Natural killer cell (primary cell): Measurements from ENCODE around the gene KREMEN2. TPM values are rescaled to one million over a fixed set of nuclear protein-coding genes. Genes with fewer than 3 reads are reported as not detected.

Experiments
- ATAC-seq, 3 donors: fragments of 150-1000 bp in 2 of 3; fragments of 200-7000 bp in 1 of 3; cut with Tn5 transposase; 1 replicate in 1 of 3; 2 replicates in 2 of 3; pipeline ENCODE4 v1.10.0; 2021; ENCODE audit warnings: mild to moderate bottlenecking in 2 of 3, moderate library complexity in 2 of 3
- DNase-seq, 2 donors: peaks; one replicate each; pipeline versions ENCODE4 v3.0.0 to v3.0.0-alpha.2; 2013 to 2021; ENCODE audit warnings: mixed read lengths in 1 of 2
- H3K27ac ChIP-seq: one replicate; pipeline ENCODE4 v1.5.1; 2013; ENCODE audit warnings: mild to moderate bottlenecking, low read length
- H3K27me3 ChIP-seq: one replicate; pipeline ENCODE4 v1.6.1; 2013; ENCODE audit warnings: low read length; ENCODE audit not compliant: control insufficient read depth, insufficient read depth
- H3K36me3 ChIP-seq: one replicate; pipeline ENCODE4 v1.6.1; 2013; ENCODE audit warnings: low read length; ENCODE audit not compliant: control insufficient read depth, insufficient read depth
- H3K4me1 ChIP-seq: one replicate; pipeline ENCODE4 v1.6.1; 2013; ENCODE audit warnings: low read length; ENCODE audit not compliant: control insufficient read depth, insufficient read depth
- H3K4me3 ChIP-seq: one replicate; pipeline ENCODE4 v1.5.1; 2013; ENCODE audit warnings: low read length
- H3K9me3 ChIP-seq: one replicate; pipeline ENCODE4 v1.6.1; 2013; ENCODE audit warnings: low read length; ENCODE audit not compliant: control insufficient read depth, insufficient read depth
- H3K27ac Mint-ChIP-seq, 2 donors: one replicate each; pipeline ENCODE4 v1.8.0; 2022; ENCODE audit warnings: mild to moderate bottlenecking in 2 of 2, mixed read lengths in 2 of 2, moderate library complexity in 1 of 2
- H3K27me3 Mint-ChIP-seq, 2 donors: one replicate each; pipeline ENCODE4 v1.8.0; 2022; ENCODE audit warnings: low read depth in 2 of 2, mixed read lengths in 2 of 2
- H3K36me3 Mint-ChIP-seq: one replicate; pipeline ENCODE4 v1.8.0; 2022; ENCODE audit warnings: mixed read lengths
- H3K4me1 Mint-ChIP-seq, 2 donors: one replicate each; pipeline ENCODE4 v1.8.0; 2022; ENCODE audit warnings: mixed read lengths in 2 of 2
- H3K4me3 Mint-ChIP-seq: one replicate; pipeline ENCODE4 v1.8.0; 2022; ENCODE audit warnings: mild to moderate bottlenecking, moderate library complexity, mixed read lengths
- H3K9me3 Mint-ChIP-seq, 2 donors: one replicate each; pipeline ENCODE4 v1.8.0; 2022; ENCODE audit warnings: mixed read lengths in 2 of 2
- WGBS: methylation state at CpG from one replicate; pipeline ENCODE4 v1.1.7; 2013; ENCODE audit warnings: missing lambda C conversion rate; ENCODE audit not compliant: insufficient coverage; 5-methylcytosine and 5-hydroxymethylcytosine counted together
- intact Hi-C: fragments of 100-400 bp; cut with micrococcal nuclease; formaldehyde crosslinking; loops from one replicate; pipeline ENCODE4 v1.14.2; 2022
- total RNA-seq, 4 donors: library from RNA; stranded (reverse); fragments of 120-200 nt in 1 of 4; gene quantifications; one replicate each; pipeline versions ENCODE4 v1.2.3 to v1.2.4, GENCODE V29; 2013 to 2022
- TF ChIP-seq, protein P1 (sequence below): fragments of 200-600 bp; IDR thresholded peaks from one replicate; pipeline ENCODE4 v1.8.0; 2022; ENCODE audit warnings: antibody characterized with exemption

Gene KREMEN2, protein sequence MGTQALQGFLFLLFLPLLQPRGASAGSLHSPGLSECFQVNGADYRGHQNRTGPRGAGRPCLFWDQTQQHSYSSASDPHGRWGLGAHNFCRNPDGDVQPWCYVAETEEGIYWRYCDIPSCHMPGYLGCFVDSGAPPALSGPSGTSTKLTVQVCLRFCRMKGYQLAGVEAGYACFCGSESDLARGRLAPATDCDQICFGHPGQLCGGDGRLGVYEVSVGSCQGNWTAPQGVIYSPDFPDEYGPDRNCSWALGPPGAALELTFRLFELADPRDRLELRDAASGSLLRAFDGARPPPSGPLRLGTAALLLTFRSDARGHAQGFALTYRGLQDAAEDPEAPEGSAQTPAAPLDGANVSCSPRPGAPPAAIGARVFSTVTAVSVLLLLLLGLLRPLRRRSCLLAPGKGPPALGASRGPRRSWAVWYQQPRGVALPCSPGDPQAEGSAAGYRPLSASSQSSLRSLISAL
- under 1 TPM in 1 of 3 donors, not detected in 2; 0.16 TPM for total RNA-seq
- total RNA-seq (2013), result 0.43 TPM

DNA sequence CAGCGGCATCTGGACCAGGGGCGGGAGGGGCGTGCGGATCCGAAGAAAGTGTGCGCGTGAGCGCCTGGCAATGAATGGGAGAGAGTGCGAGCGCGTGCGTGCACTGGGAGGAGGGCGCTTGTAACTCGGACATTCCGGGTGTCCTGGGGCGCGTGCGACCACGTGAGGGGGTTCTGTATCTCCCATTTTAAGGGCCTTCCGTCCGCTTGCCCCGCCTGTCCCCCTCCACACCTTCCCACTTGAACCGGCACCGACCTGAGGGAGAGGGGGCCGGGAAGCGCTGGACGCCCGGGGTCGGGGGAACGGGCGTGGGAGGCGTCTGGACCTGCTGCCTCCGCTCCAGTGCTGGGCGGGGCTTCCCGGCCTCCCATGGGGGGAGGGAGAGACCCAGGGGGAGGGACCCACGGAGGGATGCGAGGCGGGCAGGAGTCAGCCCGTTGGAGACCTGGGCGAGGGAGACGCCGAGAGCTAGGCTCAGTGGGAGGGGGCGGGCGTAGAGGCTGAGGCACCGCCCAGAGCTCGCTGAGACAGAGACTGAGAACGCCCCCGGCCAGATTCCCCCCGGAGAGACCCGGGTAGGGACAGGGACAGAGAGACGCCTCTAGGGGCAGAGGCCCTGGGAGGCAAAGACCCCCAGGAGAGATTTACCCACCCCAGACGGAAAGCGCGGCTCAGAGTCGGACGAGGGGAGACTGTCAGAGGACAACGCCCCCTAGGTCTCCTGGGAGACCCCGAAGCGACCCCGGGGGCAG is at the start of gene KREMEN2:
Gene KREMEN2, plus strand, starts transcription at position 553 of the 752 bp plus-strand sequence. CDS start 246 bp downstream, outside the sequence.
- H3K27me3 ChIP-seq, result peaks cover 58% of the 10 kb centered on the region

DNA sequence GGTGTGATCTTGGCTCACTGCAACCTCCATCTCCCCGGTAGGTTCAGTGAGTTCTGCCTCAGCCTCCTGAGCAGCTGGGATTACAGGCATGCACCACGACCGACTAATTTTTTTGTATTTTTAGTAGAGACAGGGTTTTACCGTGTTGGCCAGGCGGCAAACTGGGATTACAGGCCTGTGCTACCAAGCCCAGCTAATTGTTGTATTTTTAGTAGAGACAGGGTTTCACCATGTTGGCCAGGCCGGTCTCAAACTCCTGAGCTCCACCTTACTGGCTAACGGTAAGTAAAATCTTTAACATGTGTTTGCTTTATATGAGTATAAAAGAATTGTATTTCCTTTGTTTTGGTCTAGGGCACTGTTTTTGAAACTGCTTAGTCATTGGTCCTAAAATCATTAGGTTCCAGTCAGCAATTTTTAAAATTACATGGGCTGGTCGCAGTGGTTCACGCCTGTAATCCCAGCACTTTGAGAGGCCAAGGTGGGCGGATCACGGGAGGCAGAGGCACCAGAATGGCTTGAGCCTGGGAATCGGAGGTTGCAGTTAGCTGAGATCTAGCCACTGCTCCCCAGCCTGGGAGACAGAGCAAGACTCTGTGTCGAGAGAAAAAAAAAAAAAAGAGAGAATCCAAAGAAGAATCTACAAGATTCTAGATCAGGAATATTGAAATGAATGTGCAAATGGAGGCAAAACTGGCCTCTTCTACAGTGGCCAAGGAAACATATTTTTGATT is 48.7 kb upstream of the KREMEN2 start:
- intact Hi-C loops, result no loop called here
- DNase-seq, result no peak
- no peak overlapping the region for H3K27ac ChIP-seq

More for the DNA sequence above, at the start of gene KREMEN2:
- DNase-seq (peak in 1 of 2 donors; percentile 59), ATAC-seq (no peak)
- Histone ChIP-seq H3K36me3 (no peaks in the 10 kb centered on the region), H3K4me1 (peaks cover 55% of the 10 kb centered on the region), H3K27ac (no peak within 1 kb of the TSS), H3K4me3 (peak within 1 kb of the TSS; percentile 3), H3K9me3 (no peaks in the 10 kb centered on the region)
- H3K4me1 Mint-ChIP-seq, result peaks cover 10 to 33% of the 10 kb centered on the region in 2 donors
- no peak within 1 kb of the TSS for H3K27ac Mint-ChIP-seq
- peak within 1 kb of the TSS; percentile 74 for H3K4me3 Mint-ChIP-seq
- intact Hi-C loops, result no loop called here
- no peaks in the 10 kb centered on the region for H3K36me3 Mint-ChIP-seq
- TF ChIP-seq, protein P1, sequence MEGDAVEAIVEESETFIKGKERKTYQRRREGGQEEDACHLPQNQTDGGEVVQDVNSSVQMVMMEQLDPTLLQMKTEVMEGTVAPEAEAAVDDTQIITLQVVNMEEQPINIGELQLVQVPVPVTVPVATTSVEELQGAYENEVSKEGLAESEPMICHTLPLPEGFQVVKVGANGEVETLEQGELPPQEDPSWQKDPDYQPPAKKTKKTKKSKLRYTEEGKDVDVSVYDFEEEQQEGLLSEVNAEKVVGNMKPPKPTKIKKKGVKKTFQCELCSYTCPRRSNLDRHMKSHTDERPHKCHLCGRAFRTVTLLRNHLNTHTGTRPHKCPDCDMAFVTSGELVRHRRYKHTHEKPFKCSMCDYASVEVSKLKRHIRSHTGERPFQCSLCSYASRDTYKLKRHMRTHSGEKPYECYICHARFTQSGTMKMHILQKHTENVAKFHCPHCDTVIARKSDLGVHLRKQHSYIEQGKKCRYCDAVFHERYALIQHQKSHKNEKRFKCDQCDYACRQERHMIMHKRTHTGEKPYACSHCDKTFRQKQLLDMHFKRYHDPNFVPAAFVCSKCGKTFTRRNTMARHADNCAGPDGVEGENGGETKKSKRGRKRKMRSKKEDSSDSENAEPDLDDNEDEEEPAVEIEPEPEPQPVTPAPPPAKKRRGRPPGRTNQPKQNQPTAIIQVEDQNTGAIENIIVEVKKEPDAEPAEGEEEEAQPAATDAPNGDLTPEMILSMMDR, result no peak
- no peaks in the 10 kb centered on the region for H3K9me3 Mint-ChIP-seq
- WGBS, result under 1% methylated on average over 59 of the region's 60 CpGs
- H3K27me3 Mint-ChIP-seq, result peaks cover 10 to 20% of the 10 kb centered on the region in 2 donors

DNA sequence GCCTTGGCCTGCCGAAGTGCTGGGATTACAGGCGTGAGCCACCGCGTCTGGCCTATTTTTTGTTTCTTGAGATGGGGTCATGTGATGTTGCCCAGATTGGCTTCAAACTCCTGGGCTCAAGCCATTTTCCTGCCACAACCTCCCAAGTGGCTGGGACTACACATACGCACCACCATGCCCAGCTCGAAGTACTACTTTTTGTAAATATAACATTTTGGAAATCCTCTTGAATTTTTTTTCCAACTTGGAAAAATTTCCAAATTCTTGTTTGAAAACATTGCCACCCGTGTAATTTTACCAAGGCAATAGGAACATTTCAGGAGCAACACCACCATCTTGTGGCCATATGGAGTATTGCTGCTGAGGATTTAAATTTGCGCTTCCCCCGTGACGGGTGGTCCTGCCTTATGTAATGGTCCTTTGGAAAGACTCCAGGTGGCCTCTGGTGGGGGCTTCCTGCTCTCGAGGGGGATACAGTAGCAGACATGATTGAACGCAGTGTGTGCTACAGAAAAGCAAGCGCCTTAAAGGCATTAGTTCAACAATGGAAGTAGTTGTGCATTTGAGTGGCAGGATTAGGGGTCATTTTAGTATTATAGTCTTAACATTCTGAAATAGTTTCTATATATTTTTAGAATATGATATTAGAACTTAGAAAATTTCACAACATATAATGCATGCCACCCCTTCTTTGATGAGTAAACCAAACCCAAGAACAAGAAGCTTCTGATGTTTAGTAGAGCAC is 44.4 kb upstream of the KREMEN2 start:
- H3K4me3 Mint-ChIP-seq, result no peak overlapping the region
- TF ChIP-seq, protein P1, result peak; percentile 89
- peak overlapping the region; percentile 58 to 83 for H3K27ac Mint-ChIP-seq
- peaks cover 8% of the 10 kb centered on the region for H3K36me3 ChIP-seq
- peaks cover 3% of the 10 kb centered on the region for H3K4me1 ChIP-seq
- H3K9me3 ChIP-seq, result no peaks in the 10 kb centered on the region
- intact Hi-C loops, result loop anchor here (1.0 to 2.0 kb wide), 3 partner anchors 15 to 80 kb away; no protein-coding TSS in a partner anchor
- H3K27me3 ChIP-seq, result no peaks in the 10 kb centered on the region
- H3K36me3 Mint-ChIP-seq, result no peaks in the 10 kb centered on the region
- H3K27me3 Mint-ChIP-seq, result no peaks in the 10 kb centered on the region
- no peaks in the 10 kb centered on the region for H3K9me3 Mint-ChIP-seq
- ATAC-seq, result peak; percentile 76 to 97 (median 78)
- H3K4me3 ChIP-seq, result no peak overlapping the region
- H3K4me1 Mint-ChIP-seq, result peaks cover 5 to 7% of the 10 kb centered on the region in 2 donors
- peak; percentile 51 to 88 for DNase-seq
- WGBS, result 15% methylated on average over 12 of the region's 13 CpGs
- no peak overlapping the region for H3K27ac ChIP-seq

More for the DNA sequence above, 48.7 kb upstream of the KREMEN2 start:
- Mint-ChIP-seq H3K4me1 (peaks cover 23 to 26% of the 10 kb centered on the region in 2 donors), H3K4me3 (no peak overlapping the region), H3K9me3 (no peaks in the 10 kb centered on the region), H3K27me3 (no peaks in the 10 kb centered on the region), H3K36me3 (no peaks in the 10 kb centered on the region), H3K27ac (no peak overlapping the region)
- H3K9me3 ChIP-seq, result no peaks in the 10 kb centered on the region
- peaks cover 22% of the 10 kb centered on the region for H3K4me1 ChIP-seq
- no peak for ATAC-seq
- no peak overlapping the region for H3K4me3 ChIP-seq
- TF ChIP-seq, protein P1, result no peak
- no peaks in the 10 kb centered on the region for H3K27me3 ChIP-seq
- 87% methylated on average over 13 of the region's 13 CpGs for WGBS
- peaks cover 9% of the 10 kb centered on the region for H3K36me3 ChIP-seq
